ENCODE measurements around the gene IQGAP1. TPM values are rescaled to one million over a fixed set of nuclear protein-coding genes. Genes with fewer than 3 reads are reported as not detected.

Gene IQGAP1
- total and polyA plus RNA-seq, 9 of the 15 experiments (the other 6 are each of a cell fraction or from before 2014, with no cell fraction given), result 37.6 to 143 (median 77.7) TPM

- TF ChIP-seq ZHX1 (conservative IDR thresholded peaks at IDR 0.05; ENCODE audit: low read length) (no peak), TEAD1 (CRISPR knock-in tag; IDR thresholded peaks at IDR 0.05) (peak; percentile 8 to 45; a peak in 2 of 4 replicates), ZNF408 (CRISPR knock-in tag; IDR thresholded peaks at IDR 0.05; ENCODE audit: low read depth) (no peak), THAP12 (CRISPR knock-in tag; IDR thresholded peaks at IDR 0.05) (peak; percentile 73; the same call in 1 of the 2 replicates), ARHGAP35 (IDR thresholded peaks at IDR 0.05; ENCODE audit: partially characterized antibody) (no peak), NEUROD1 (IDR thresholded peaks at IDR 0.05; ENCODE audit: borderline replicate concordance, low read depth, low read length, partially characterized antibody) (peak; percentile 89), DNMT1 (IDR thresholded peaks at IDR 0.05) (no peak), ZBTB40 (IDR thresholded peaks at IDR 0.05) (peak; percentile 92), ZBTB40 (CRISPR knock-in tag; IDR thresholded peaks at IDR 0.05) (no peak), NBN (IDR thresholded peaks at IDR 0.05; ENCODE audit: low read depth) (no peak), FOXA1 (IDR thresholded peaks at IDR 0.05; ENCODE audit: borderline replicate concordance) (no peak), NRF1 (conservative IDR thresholded peaks at IDR 0.05 in 1 of 2, IDR thresholded peaks at IDR 0.05 in 1 of 2) (peak; percentile 38 to 47), SP2 (IDR thresholded peaks at IDR 0.05; ENCODE audit: extremely low read depth, low read depth, low read length, poor library complexity, severe bottlenecking) (peak; percentile 79)
Measured at GRCh38 chr15:90352107-90352893, 35.7 kb upstream of the IQGAP1 start, which contains the start of gene ZNF774 (continued).
